Gastroesophageal sphincter (tissue), 3 donors: Measurements from ENCODE around the gene PPP1R14C.

Source experiments
- CTCF ChIP-seq, 4 experiments: fragments of 200-600 bp in 2 of 4; fragments of 450-650 bp in 2 of 4; sonication (generic) in 1 of 4; IDR thresholded peaks; one replicate each; pipeline ENCODE4 v1.5.1; 2017 to 2019; ENCODE audit warnings: antibody characterized with exemption in 4 of 4, mild to moderate bottlenecking in 2 of 4, moderate library complexity in 2 of 4
- EP300 ChIP-seq: sonication (generic); formaldehyde crosslinking; IDR thresholded peaks from one replicate; pipeline ENCODE4 v1.6.1; 2017; ENCODE audit warnings: antibody characterized with exemption, mild to moderate bottlenecking
- POLR2A ChIP-seq, 2 donors: fragments of 450-650 bp; IDR thresholded peaks; one replicate each; pipeline ENCODE4 v1.6.1; 2017; ENCODE audit warnings: antibody characterized with exemption in 2 of 2, mild to moderate bottlenecking in 2 of 2, moderate library complexity in 1 of 2
- POLR2AphosphoS5 ChIP-seq: sonication (generic); formaldehyde crosslinking; IDR thresholded peaks from one replicate; pipeline ENCODE4 v1.6.1; 2017; ENCODE audit warnings: antibody characterized with exemption

GRCh38 chr6:150119173-150119572 lies 23.7 kb upstream of the PPP1R14C start:
- no peak for TF ChIP-seq EP300
- no peak for TF ChIP-seq CTCF (IDR thresholded peaks at IDR 0.05)
- no peak for TF ChIP-seq POLR2AphosphoS5
- no peak for TF ChIP-seq POLR2A (IDR thresholded peaks at IDR 0.05)
